Embryonic facial prominence (tissue), 1 donor: Measurements from ENCODE around the gene SERINC3.
"Not testable (repeated sequence)": the region's sequence is repeated elsewhere in the genome, so short reads cannot be mapped to it uniquely, and the experiment has no call there.

Experiments
- DNase-seq: peaks from one replicate; pipeline ENCODE4 v3.0.0-alpha.2; 2016; ENCODE audit errors: extremely low spot score

Gene SERINC3

GRCh38 chr20:44521484-44522481 lies at the start of gene SERINC3:
Gene SERINC3, minus strand, starts transcription at chr20:44522070. Its CDS starts 119 bp downstream, at chr20:44521951.
- DNase-seq: peak; percentile 82

GRCh38 chr20:44571362-44571988 lies 49.6 kb upstream of the SERINC3 start:
- DNase-seq: no peak

GRCh38 chr20:44570367-44570766 lies 48.5 kb upstream of the SERINC3 start:
- no peak for DNase-seq

- DNase-seq: no peak
Observed at GRCh38 chr20:44566811-44567210, 44.9 kb upstream of the SERINC3 start.

GRCh38 chr20:44566018-44566417 lies 44.1 kb upstream of the SERINC3 start:
- DNase-seq: no peak

GRCh38 chr20:44561876-44562275 lies 40.0 kb upstream of the SERINC3 start:
- DNase-seq: no peak

- not testable (repeated sequence) for DNase-seq
Observed at GRCh38 chr20:44560818-44561217, 38.9 kb upstream of the SERINC3 start.

GRCh38 chr20:44560229-44560628 lies 38.4 kb upstream of the SERINC3 start:
- no peak for DNase-seq

GRCh38 chr20:44559302-44559701 lies 37.4 kb upstream of the SERINC3 start:
- DNase-seq: no peak

- no peak for DNase-seq
Observed at GRCh38 chr20:44552950-44553908, 31.4 kb upstream of the SERINC3 start.

- DNase-seq: no peak
Observed at GRCh38 chr20:44552568-44552949, 30.7 kb upstream of the SERINC3 start.

- no peak for DNase-seq
Observed at GRCh38 chr20:44552050-44552449, 30.2 kb upstream of the SERINC3 start.

GRCh38 chr20:44549123-44549522 lies 27.3 kb upstream of the SERINC3 start:
- DNase-seq: no peak

GRCh38 chr20:44547419-44547818 lies 25.5 kb upstream of the SERINC3 start:
- no peak for DNase-seq

- no peak for DNase-seq
Observed at GRCh38 chr20:44544263-44544662, 22.4 kb upstream of the SERINC3 start.

- no peak for DNase-seq
Observed at GRCh38 chr20:44543358-44543757, 21.5 kb upstream of the SERINC3 start.

GRCh38 chr20:44542890-44543289 lies 21.0 kb upstream of the SERINC3 start:
- no peak for DNase-seq

- no peak for DNase-seq
Observed at GRCh38 chr20:44541992-44542391, 20.1 kb upstream of the SERINC3 start.

- no peak for DNase-seq
Observed at GRCh38 chr20:44540834-44541233, 19.0 kb upstream of the SERINC3 start.

- no peak for DNase-seq
Observed at GRCh38 chr20:44537993-44538392, 16.1 kb upstream of the SERINC3 start.

- no peak for DNase-seq
Observed at GRCh38 chr20:44536175-44536574, 14.3 kb upstream of the SERINC3 start.

GRCh38 chr20:44533928-44534327 lies 12.1 kb upstream of the SERINC3 start:
- no peak for DNase-seq
